ENCODE results near the gene MBIP. TPM values are rescaled to one million over a fixed set of nuclear protein-coding genes. Genes with fewer than 3 reads are reported as not detected.

The MBIP gene
- total RNA-seq, 1 donor: 17.4 TPM

DNA sequence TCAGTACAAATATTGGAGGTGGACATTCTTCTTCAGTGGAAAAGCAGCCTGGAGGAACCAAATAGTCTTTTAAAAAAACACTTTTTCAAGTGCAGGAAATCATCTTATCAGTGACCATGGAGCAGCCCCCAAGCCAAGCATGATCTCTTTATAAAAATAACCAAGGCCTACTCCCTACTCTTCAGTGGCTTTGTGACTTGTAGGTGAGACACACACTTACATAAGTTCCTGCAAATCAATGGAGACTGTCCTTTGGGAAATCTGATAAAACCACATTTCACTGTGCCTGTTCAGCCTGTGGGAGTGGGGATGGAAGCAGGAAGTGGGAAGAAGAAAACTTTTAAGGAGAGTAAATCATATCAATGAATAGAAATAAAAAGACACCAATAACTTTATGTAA, 56.3 kb downstream of the MBIP start:
- TF ChIP-seq, protein P1, sequence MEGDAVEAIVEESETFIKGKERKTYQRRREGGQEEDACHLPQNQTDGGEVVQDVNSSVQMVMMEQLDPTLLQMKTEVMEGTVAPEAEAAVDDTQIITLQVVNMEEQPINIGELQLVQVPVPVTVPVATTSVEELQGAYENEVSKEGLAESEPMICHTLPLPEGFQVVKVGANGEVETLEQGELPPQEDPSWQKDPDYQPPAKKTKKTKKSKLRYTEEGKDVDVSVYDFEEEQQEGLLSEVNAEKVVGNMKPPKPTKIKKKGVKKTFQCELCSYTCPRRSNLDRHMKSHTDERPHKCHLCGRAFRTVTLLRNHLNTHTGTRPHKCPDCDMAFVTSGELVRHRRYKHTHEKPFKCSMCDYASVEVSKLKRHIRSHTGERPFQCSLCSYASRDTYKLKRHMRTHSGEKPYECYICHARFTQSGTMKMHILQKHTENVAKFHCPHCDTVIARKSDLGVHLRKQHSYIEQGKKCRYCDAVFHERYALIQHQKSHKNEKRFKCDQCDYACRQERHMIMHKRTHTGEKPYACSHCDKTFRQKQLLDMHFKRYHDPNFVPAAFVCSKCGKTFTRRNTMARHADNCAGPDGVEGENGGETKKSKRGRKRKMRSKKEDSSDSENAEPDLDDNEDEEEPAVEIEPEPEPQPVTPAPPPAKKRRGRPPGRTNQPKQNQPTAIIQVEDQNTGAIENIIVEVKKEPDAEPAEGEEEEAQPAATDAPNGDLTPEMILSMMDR (IDR thresholded peaks at IDR 0.05; ENCODE audit: extremely low read depth, low read depth, low read length): no peak

DNA sequence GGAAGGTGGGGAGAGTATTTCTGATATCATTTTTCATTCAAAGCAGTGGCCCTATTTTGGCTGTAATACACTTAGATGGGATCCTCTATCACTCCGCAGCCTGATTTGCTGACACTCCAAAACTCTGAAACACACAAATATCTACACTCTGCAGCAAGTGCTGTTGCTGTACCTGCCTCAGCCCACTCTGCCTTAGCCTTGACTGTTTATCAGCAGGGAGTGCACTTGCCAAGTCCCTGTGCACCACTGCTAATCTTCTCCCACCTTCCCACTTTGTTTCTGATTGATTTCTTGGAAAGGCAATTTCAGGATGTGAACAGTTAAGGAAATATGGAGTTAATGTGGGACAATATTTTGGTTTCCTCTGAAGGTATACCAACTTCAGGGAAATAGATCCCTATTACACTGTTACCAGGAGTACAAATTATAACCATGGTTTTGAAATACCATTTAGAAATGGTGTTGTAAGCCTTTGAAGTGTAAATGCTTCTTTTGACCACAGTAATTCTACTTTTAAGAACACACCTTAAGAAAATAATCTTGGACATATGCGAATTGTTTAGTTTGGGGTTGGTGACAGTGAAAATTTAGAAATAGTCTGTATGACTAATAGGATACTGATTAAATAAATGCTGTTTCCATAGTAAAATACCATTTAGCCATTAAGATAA, 59.3 kb downstream of the MBIP start:
- no peak for DNase-seq (ENCODE audit: insufficient read length, low spot score, missing footprints)
- Histone ChIP-seq H3K9me3 (ENCODE audit: low read depth, low read length) (no peaks in the 10 kb centered on the region), H3K4me1 (ENCODE audit: insufficient read depth, low read length) (no peaks in the 10 kb centered on the region), H3K27ac (ENCODE audit: low read depth, low read length) (no peak overlapping the region), H4K20me1 (ENCODE audit: insufficient read depth, low read length) (no peaks in the 10 kb centered on the region), H3K27me3 (ENCODE audit: insufficient read depth, low read length) (peaks cover under 1% of the 10 kb centered on the region), H3K4me3 (ENCODE audit: insufficient read depth, low read length) (no peak overlapping the region), H2AFZ (ENCODE audit: low read length) (no peak overlapping the region), H3K79me2 (ENCODE audit: insufficient read depth, low read length) (no peaks in the 10 kb centered on the region), H3K4me2 (ENCODE audit: insufficient read depth, low read length) (no peak overlapping the region), H3K36me3 (ENCODE audit: insufficient read depth, low read length) (no peaks in the 10 kb centered on the region)
- TF ChIP-seq, protein P1 (IDR thresholded peaks at IDR 0.05; ENCODE audit: extremely low read depth, low read depth, low read length): no peak

More for the DNA sequence above, 56.3 kb downstream of the MBIP start:
- Histone ChIP-seq H3K4me3 (ENCODE audit: insufficient read depth, low read length) (no peak overlapping the region), H2AFZ (ENCODE audit: low read length) (no peak overlapping the region), H3K27me3 (ENCODE audit: insufficient read depth, low read length) (peaks cover 3% of the 10 kb centered on the region), H4K20me1 (ENCODE audit: insufficient read depth, low read length) (no peaks in the 10 kb centered on the region), H3K36me3 (ENCODE audit: insufficient read depth, low read length) (no peaks in the 10 kb centered on the region), H3K27ac (ENCODE audit: low read depth, low read length) (no peak overlapping the region), H3K4me1 (ENCODE audit: insufficient read depth, low read length) (no peaks in the 10 kb centered on the region), H3K4me2 (ENCODE audit: insufficient read depth, low read length) (no peak overlapping the region), H3K79me2 (ENCODE audit: insufficient read depth, low read length) (no peaks in the 10 kb centered on the region), H3K9me3 (ENCODE audit: low read depth, low read length) (no peaks in the 10 kb centered on the region)
- DNase-seq (ENCODE audit: insufficient read length, low spot score, missing footprints): no peak

DNA sequence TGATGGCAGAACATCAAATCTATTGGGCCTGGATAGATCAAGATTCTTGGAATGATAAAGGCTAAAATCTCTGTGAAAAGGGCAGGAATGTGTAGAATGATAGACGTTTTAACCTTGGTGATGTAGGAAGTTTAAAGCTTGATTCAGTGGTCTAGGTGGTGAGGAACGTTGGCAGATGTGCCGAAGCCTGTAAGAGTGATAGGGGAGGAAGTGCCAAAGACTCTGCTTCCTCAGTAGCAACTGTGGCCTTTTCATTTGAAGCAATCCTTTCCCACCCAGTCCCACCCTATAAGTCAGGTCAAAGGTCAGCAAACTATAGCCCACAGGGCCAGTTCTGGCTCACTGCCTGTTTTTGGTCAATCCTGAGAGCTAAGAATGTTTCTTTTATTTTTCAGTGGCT, 62.2 kb downstream of the MBIP start:
- no peak overlapping the region for H2AFZ ChIP-seq (ENCODE audit: low read length)
- H3K27me3 ChIP-seq (ENCODE audit: insufficient read depth, low read length): no peaks in the 10 kb centered on the region
- no peaks in the 10 kb centered on the region for H3K4me1 ChIP-seq (ENCODE audit: insufficient read depth, low read length)
- no peaks in the 10 kb centered on the region for H3K79me2 ChIP-seq (ENCODE audit: insufficient read depth, low read length)
- H3K36me3 ChIP-seq (ENCODE audit: insufficient read depth, low read length): no peaks in the 10 kb centered on the region
- H3K4me3 ChIP-seq (ENCODE audit: insufficient read depth, low read length): no peak overlapping the region
- TF ChIP-seq, protein P1 (IDR thresholded peaks at IDR 0.05; ENCODE audit: extremely low read depth, low read depth, low read length): no peak
- H3K4me2 ChIP-seq (ENCODE audit: insufficient read depth, low read length): no peak overlapping the region
- H4K20me1 ChIP-seq (ENCODE audit: insufficient read depth, low read length): no peaks in the 10 kb centered on the region
- no peaks in the 10 kb centered on the region for H3K9me3 ChIP-seq (ENCODE audit: low read depth, low read length)
- DNase-seq (ENCODE audit: insufficient read length, low spot score, missing footprints): no peak
- H3K27ac ChIP-seq (ENCODE audit: low read depth, low read length): no peak overlapping the region

DNA sequence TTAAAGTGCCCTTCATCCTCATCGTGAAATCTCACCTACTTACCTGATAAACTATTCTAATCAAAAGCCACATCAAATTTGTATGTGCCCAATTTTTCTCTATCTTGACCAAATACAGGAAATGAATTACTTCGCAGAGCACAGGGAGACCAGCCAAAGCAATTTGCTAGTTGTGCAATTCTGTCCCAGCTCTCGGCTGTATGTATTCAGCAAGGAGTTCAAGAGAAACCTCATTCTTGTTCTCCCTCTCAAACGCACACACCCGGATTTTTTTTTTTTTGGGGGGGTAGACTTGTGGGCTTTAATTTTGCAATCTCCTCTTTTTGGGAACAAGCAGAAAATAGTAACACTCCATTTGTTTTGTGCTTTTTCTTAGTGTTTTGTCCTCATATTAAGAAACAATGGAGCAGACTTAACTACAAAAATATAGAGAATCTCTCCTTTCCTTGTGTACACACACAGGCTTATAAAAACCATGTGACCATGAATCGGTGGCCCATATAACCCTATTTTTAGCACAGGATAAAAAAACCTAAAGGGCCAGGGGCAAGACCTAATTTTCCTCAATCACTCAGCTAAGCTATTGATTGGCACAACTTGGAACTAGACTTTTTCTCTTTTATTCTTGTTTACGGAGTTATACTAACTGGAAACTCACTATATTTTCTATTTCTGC, 64.2 kb downstream of the MBIP start:
- no peaks in the 10 kb centered on the region for H4K20me1 ChIP-seq (ENCODE audit: insufficient read depth, low read length)
- H3K4me3 ChIP-seq (ENCODE audit: insufficient read depth, low read length): no peak overlapping the region
- H3K9me3 ChIP-seq (ENCODE audit: low read depth, low read length): no peaks in the 10 kb centered on the region
- H3K27ac ChIP-seq (ENCODE audit: low read depth, low read length): no peak overlapping the region
- H3K79me2 ChIP-seq (ENCODE audit: insufficient read depth, low read length): no peaks in the 10 kb centered on the region
- no peak overlapping the region for H3K4me2 ChIP-seq (ENCODE audit: insufficient read depth, low read length)
- DNase-seq (ENCODE audit: insufficient read length, low spot score, missing footprints): no peak
- H3K36me3 ChIP-seq (ENCODE audit: insufficient read depth, low read length): no peaks in the 10 kb centered on the region
- no peaks in the 10 kb centered on the region for H3K27me3 ChIP-seq (ENCODE audit: insufficient read depth, low read length)
- TF ChIP-seq, protein P1 (IDR thresholded peaks at IDR 0.05; ENCODE audit: extremely low read depth, low read depth, low read length): no peak
- no peak overlapping the region for H2AFZ ChIP-seq (ENCODE audit: low read length)
- no peaks in the 10 kb centered on the region for H3K4me1 ChIP-seq (ENCODE audit: insufficient read depth, low read length)
